ENCODE measurements around the gene ELMO1.

DNA sequence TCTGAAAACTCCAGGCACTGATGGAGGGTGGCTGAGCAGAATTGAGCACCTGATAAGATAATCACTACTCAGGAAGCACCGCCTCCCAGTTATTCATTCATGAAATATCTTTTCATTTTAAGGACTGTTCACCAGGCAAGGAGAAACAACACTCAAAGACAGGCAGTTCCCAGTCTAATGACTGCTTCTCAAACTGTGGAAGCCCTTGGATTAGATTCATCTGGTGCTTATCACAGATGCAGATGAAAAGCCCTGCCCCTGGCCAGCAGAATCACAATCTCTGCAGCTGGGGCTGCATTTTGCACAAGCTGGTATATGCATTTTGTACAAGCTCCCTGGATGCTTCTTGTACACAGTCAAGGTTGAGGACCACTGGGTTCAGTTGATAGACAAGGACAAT is 109.7 kb downstream of the ELMO1 start:
- TF ChIP-seq TAF1 (IDR thresholded peaks at IDR 0.05; ENCODE audit: borderline replicate concordance, low read depth, low read length) (no peak), POLR2A (IDR thresholded peaks at IDR 0.05; ENCODE audit: low read depth, low read length) (no peak)

Data from GM12892 (cell line).